OCI-LY3 (cell line): ENCODE results near the gene S100A4.

Experiments used
- H2AFZ ChIP-seq: fragments of 200-600, 300-600 bp; shearing (Covaris generic); 2 replicates; pipeline ENCODE4 v1.6.0; 2014; ENCODE audit warnings: antibody characterized with exemption, low read depth, low read length
- H3K27ac ChIP-seq: fragments of 200-600, 300-600 bp; sonication (generic); 2 replicates; pipeline ENCODE4 v1.5.1; 2014; ENCODE audit warnings: mild to moderate bottlenecking, low read length, moderate library complexity, mixed read lengths
- H3K27me3 ChIP-seq: fragments of 200-600, 300-600 bp; sonication (generic); 2 replicates; pipeline ENCODE4 v1.6.1; 2014; ENCODE audit warnings: low read depth, low read length, mixed read lengths
- H3K36me3 ChIP-seq: fragments of 200-600, 300-600 bp; sonication (generic); replicated peaks from 2 replicates; pipeline ENCODE3; 2014; ENCODE audit warnings: low read depth, low read length, mixed read lengths
- H3K4me1 ChIP-seq: fragments of 300-600, 200-600 bp; sonication (generic); 2 replicates; pipeline ENCODE4 v1.6.1; 2014; ENCODE audit warnings: low read length, mixed read lengths
- H3K4me2 ChIP-seq: fragments of 200-600, 300-600 bp; sonication (generic); 2 replicates; pipeline ENCODE4 v1.6.1; 2014; ENCODE audit warnings: low read length, mixed read lengths
- H3K4me3 ChIP-seq: fragments of 300-600, 200-600 bp; sonication (generic); 2 replicates; pipeline ENCODE4 v1.5.1; 2014; ENCODE audit warnings: antibody characterized with exemption, mild to moderate bottlenecking, low read length, moderate library complexity
- H3K79me2 ChIP-seq: fragments of 300-600, 200-600 bp; shearing (Covaris generic); 2 replicates; pipeline ENCODE4 v1.6.1; 2014; ENCODE audit warnings: mild to moderate bottlenecking, low read length, mixed read lengths
- H3K9ac ChIP-seq: fragments of 300-600, 200-600 bp; shearing (Covaris generic); 2 replicates; pipeline ENCODE4 v1.6.0; 2014; ENCODE audit warnings: mild to moderate bottlenecking, low read length, moderate library complexity
- H3K9me3 ChIP-seq: fragments of 200-600, 300-600 bp; shearing (Covaris generic); 2 replicates; pipeline ENCODE4 v1.6.1; 2014; ENCODE audit warnings: low read length, mixed read lengths; ENCODE audit not compliant: insufficient read depth
- H4K20me1 ChIP-seq: fragments of 200-600, 300-600 bp; sonication (generic); 2 replicates; pipeline ENCODE4 v1.6.1; 2016; ENCODE audit warnings: low read length, mixed read lengths; ENCODE audit not compliant: insufficient read depth
- CTCF ChIP-seq: fragments of 200-600, 300-600 bp; sonication (generic); IDR thresholded peaks from 2 replicates; pipeline ENCODE4 v1.5.1; 2014; ENCODE audit warnings: antibody characterized with exemption, low read length, low read depth
- EZH2phosphoT487 ChIP-seq: fragments of 200-600 bp; shearing (Covaris generic); IDR thresholded peaks from 2 replicates; pipeline ENCODE4 v1.6.1; 2018; ENCODE audit warnings: antibody characterized with exemption, mixed run types, low read depth

Gene S100A4

GRCh38 chr1:153537376-153537730 lies 8.3 kb downstream of the S100A4 start:
- no peaks in the 10 kb centered on the region for H3K36me3 ChIP-seq
- no peak overlapping the region for H2AFZ ChIP-seq
- H3K27ac ChIP-seq: no peak overlapping the region
- no peaks in the 10 kb centered on the region for H4K20me1 ChIP-seq
- TF ChIP-seq CTCF (no peak), EZH2phosphoT487 (no peak)
- peaks cover 38% of the 10 kb centered on the region for H3K4me1 ChIP-seq
- no peaks in the 10 kb centered on the region for H3K9me3 ChIP-seq
- H3K9ac ChIP-seq: no peak overlapping the region
- H3K27me3 ChIP-seq: no peaks in the 10 kb centered on the region
- H3K79me2 ChIP-seq: 0 out of 2 replicates have a peak, but pooled peaks cover 2% of the 10 kb centered on the region
- no peak overlapping the region for H3K4me2 ChIP-seq
- no peak overlapping the region for H3K4me3 ChIP-seq

- peak overlapping the region; percentile 87 for H3K9ac ChIP-seq
- no peaks in the 10 kb centered on the region for H4K20me1 ChIP-seq
- 0 out of 2 replicates have a peak, but pooled peaks cover 2% of the 10 kb centered on the region for H3K79me2 ChIP-seq
- H3K4me3 ChIP-seq: peak overlapping the region; percentile 83
- no peaks in the 10 kb centered on the region for H3K36me3 ChIP-seq
- no peaks in the 10 kb centered on the region for H3K27me3 ChIP-seq
- peaks cover 42% of the 10 kb centered on the region for H3K4me1 ChIP-seq
- peak overlapping the region; percentile 48 for H3K27ac ChIP-seq
- TF ChIP-seq EZH2phosphoT487: no peak
- no peak for TF ChIP-seq CTCF
- H3K9me3 ChIP-seq: no peaks in the 10 kb centered on the region
- H3K4me2 ChIP-seq: peak overlapping the region; percentile 100
- H2AFZ ChIP-seq: peak overlapping the region; percentile 79
Measured at GRCh38 chr1:153536671-153537375, 8.8 kb downstream of the S100A4 start.

GRCh38 chr1:153536012-153536670 lies 9.5 kb downstream of the S100A4 start:
- Histone ChIP-seq H3K36me3 (no peaks in the 10 kb centered on the region), H3K27me3 (no peaks in the 10 kb centered on the region), H3K79me2 (0 out of 2 replicates have a peak, but pooled peaks cover 2% of the 10 kb centered on the region), H3K9ac (peak overlapping the region; percentile 87), H3K9me3 (no peaks in the 10 kb centered on the region), H3K4me2 (peak overlapping the region; percentile 100), H3K4me3 (peak overlapping the region; percentile 83), H2AFZ (peak overlapping the region; percentile 79), H4K20me1 (no peaks in the 10 kb centered on the region), H3K4me1 (peaks cover 39% of the 10 kb centered on the region), H3K27ac (peak overlapping the region; percentile 48)
- TF ChIP-seq CTCF: no peak

GRCh38 chr1:153535242-153536011 lies 10.2 kb downstream of the S100A4 start, which contains the start of gene S100A6:
Gene S100A6, minus strand, starts transcription at chr1:153535991. Its CDS starts 652 bp downstream, at chr1:153535339.
- H3K9me3 ChIP-seq: no peaks in the 10 kb centered on the region
- peak within 1 kb of the TSS; percentile 79 for H2AFZ ChIP-seq
- peak within 1 kb of the TSS; percentile 48 for H3K27ac ChIP-seq
- no peaks in the 10 kb centered on the region for H4K20me1 ChIP-seq
- peak within 1 kb of the TSS; percentile 83 for H3K4me3 ChIP-seq
- H3K27me3 ChIP-seq: no peaks in the 10 kb centered on the region
- peak within 1 kb of the TSS; percentile 87 for H3K9ac ChIP-seq
- TF ChIP-seq EZH2phosphoT487 (no peak), CTCF (no peak)
- H3K36me3 ChIP-seq: no peaks in the 10 kb centered on the region
- peak within 1 kb of the TSS; percentile 100 for H3K4me2 ChIP-seq
- 0 out of 2 replicates have a peak, but pooled peaks cover 2% of the 10 kb centered on the region for H3K79me2 ChIP-seq
- peaks cover 32% of the 10 kb centered on the region for H3K4me1 ChIP-seq
